Measurements from ENCODE around the gene RPS6KB2.
"Not testable (repeated sequence)": the region's sequence is repeated elsewhere in the genome, so short reads cannot be mapped to it uniquely, and the experiment has no call there.

Gene RPS6KB2

DNA sequence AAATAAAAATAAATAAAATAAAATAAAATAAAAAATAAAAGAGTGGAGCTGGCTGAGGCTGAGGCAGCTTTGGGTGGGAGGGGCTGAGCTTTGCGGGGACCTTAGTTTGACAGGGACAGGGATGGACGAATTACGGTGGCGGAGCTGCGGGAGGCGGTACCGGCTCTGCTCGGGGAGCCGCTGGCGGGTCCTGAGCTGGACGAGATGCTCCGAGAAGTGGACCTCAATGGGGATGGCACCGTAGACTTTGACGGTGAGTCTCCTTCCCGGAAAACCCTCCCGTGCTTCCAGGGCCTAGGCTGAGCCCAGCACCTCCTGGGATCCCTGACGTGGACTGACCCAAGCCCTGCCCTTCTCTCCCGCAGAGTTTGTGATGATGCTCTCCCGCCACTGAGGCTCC is 30.0 kb downstream of the RPS6KB2 start:
- DNase-seq (ENCODE audit: low read depth): no peak
- H3K36me3 ChIP-seq (ENCODE audit: control insufficient read depth, insufficient read depth, low read length, severe bottlenecking): no peaks in the 10 kb centered on the region
- no peak overlapping the region for H3K9ac ChIP-seq (ENCODE audit: low read length)
- H3K4me3 ChIP-seq (ENCODE audit: low read length): no peak overlapping the region
- no peaks in the 10 kb centered on the region for H3K9me3 ChIP-seq (ENCODE audit: control insufficient read depth, low read length)
- H3K27me3 ChIP-seq (replicated peaks; ENCODE audit: control insufficient read depth, insufficient read depth, low read length): peaks cover 23% of the 10 kb centered on the region
- no peaks in the 10 kb centered on the region for H3K4me1 ChIP-seq (ENCODE audit: control insufficient read depth, insufficient read depth, low read length)

- DNase-seq (ENCODE audit: low read depth): no peak
These were observed 34.9 kb downstream of the RPS6KB2 start for GRCh38 chr11:67463186-67463585.

DNA sequence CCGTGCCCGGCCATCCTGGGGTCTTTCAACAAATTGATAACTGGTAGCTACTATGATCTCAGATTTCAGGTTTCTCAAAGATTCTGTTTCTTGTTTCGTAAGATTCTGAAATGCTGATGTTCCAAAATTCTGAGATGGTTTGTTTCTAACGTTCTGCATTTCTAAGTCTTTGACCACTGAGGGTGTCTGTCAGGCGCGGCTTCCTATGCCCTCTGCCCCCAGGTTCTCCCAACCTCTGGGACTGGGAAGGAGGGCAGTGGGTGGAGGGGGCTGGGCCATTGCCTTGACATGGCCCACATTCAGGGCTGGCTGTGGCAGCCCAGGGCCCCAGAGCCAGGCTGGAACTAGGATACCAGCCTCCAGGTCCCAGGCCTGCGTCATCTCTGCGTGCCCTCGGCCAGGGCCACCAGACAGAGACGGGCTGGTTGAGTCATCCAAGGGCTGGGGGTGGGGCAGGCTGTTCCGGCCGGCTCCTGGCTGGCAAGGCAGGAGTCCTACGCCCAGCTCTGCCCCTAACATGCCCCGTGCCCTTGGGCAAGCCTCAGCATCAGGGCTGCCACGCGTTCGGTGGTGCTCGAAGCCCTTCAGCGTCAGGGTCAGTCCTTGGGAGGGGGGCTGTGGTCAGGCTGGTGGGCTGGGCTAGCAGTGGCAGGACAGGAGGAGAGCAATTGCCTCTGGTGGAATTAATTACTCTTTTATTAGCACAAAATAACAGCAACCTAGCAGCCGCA is 35.6 kb downstream of the RPS6KB2 start:
- peaks cover 10% of the 10 kb centered on the region for H3K4me1 ChIP-seq (ENCODE audit: control insufficient read depth, insufficient read depth, low read length)
- H3K9me3 ChIP-seq (ENCODE audit: control insufficient read depth, low read length): no peaks in the 10 kb centered on the region
- H3K9ac ChIP-seq (ENCODE audit: low read length): no peak overlapping the region
- DNase-seq (ENCODE audit: low read depth): no peak
- H3K27me3 ChIP-seq (replicated peaks; ENCODE audit: control insufficient read depth, insufficient read depth, low read length): no peaks in the 10 kb centered on the region
- H3K4me3 ChIP-seq (ENCODE audit: low read length): no peak overlapping the region
- no peaks in the 10 kb centered on the region for H3K36me3 ChIP-seq (ENCODE audit: control insufficient read depth, insufficient read depth, low read length, severe bottlenecking)

More at GRCh38 chr11:67463186-67463585, 34.9 kb downstream of the RPS6KB2 start:
- no peaks in the 10 kb centered on the region for H3K36me3 ChIP-seq (ENCODE audit: control insufficient read depth, insufficient read depth, low read length, severe bottlenecking)
- H3K27me3 ChIP-seq (replicated peaks; ENCODE audit: control insufficient read depth, insufficient read depth, low read length): no peaks in the 10 kb centered on the region
- H3K9ac ChIP-seq (ENCODE audit: low read length): no peak overlapping the region
- H3K9me3 ChIP-seq (ENCODE audit: control insufficient read depth, low read length): no peaks in the 10 kb centered on the region
- peaks cover 6% of the 10 kb centered on the region for H3K4me1 ChIP-seq (ENCODE audit: control insufficient read depth, insufficient read depth, low read length)
- H3K4me3 ChIP-seq (ENCODE audit: low read length): no peak overlapping the region

DNA sequence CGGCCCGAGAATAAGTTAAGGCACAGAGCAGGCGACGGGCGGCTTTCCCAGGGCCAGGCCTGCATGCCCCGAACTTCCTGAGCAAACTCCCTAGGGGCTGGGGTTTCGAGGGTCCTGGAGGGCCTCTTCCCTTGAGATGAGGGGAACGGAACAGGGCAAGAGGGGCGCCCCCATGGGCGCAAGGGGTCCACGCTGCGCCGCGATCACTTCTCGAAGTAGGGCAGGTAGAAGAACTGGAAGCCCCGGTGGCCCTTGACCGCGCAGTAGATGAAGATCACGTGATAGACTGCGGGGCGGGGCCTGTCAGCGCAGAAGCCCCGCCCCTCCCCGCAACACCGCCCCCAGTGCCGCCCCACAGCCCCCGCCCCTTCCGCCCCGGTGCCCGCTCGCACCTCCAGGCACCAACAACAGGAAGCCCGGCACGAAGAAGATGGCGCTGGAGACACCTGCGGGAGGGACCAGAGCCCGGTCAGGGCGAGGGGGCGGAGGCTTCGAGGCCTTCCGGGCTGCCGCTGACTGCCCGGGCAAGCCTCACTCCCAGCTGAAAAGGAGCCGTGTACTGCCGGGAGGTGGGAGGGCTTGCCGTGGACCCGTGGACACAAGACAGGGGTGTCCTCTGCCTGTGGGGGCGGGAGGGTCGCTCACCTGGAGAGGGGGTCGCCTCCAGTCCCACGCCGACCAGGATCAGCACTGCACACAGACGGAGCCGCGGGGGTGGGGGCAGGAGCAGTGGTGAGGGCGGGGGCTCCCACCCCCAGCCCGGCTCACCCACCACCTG is 36.3 kb downstream of the RPS6KB2 start:
- DNase-seq (ENCODE audit: low read depth): peak; percentile 41
- Histone ChIP-seq H3K9ac (ENCODE audit: low read length) (peak overlapping the region; percentile 58), H3K4me1 (ENCODE audit: control insufficient read depth, insufficient read depth, low read length) (peaks cover 10% of the 10 kb centered on the region)

DNA sequence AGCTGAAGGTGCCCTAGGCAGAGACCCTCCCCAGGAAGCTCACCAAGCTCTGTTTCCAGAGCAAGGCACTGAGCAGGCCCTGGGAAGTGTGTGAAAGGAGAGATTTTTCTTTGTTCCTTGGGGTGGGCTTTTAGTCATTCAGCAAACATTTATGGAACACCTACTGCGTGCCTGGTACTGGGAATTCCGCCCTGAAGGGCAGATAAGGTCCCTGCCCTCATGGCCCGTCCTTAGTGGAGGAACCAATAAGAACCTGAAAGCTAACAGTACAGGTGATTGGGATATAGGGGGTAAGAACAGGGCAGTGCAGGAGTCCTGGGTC is 36.9 kb downstream of the RPS6KB2 start:
- Histone ChIP-seq H3K4me3 (ENCODE audit: low read length) (peak overlapping the region; percentile 66), H3K9ac (ENCODE audit: low read length) (peak overlapping the region; percentile 58), H3K9me3 (ENCODE audit: control insufficient read depth, low read length) (no peaks in the 10 kb centered on the region), H3K36me3 (ENCODE audit: control insufficient read depth, insufficient read depth, low read length, severe bottlenecking) (no peaks in the 10 kb centered on the region), H3K27me3 (replicated peaks; ENCODE audit: control insufficient read depth, insufficient read depth, low read length) (no peaks in the 10 kb centered on the region), H3K4me1 (ENCODE audit: control insufficient read depth, insufficient read depth, low read length) (peaks cover 10% of the 10 kb centered on the region)
- no peak for DNase-seq (ENCODE audit: low read depth)

More for the DNA sequence above, 36.3 kb downstream of the RPS6KB2 start:
- Histone ChIP-seq H3K36me3 (ENCODE audit: control insufficient read depth, insufficient read depth, low read length, severe bottlenecking) (no peaks in the 10 kb centered on the region), H3K4me3 (ENCODE audit: low read length) (peak overlapping the region; percentile 66), H3K9me3 (ENCODE audit: control insufficient read depth, low read length) (no peaks in the 10 kb centered on the region), H3K27me3 (replicated peaks; ENCODE audit: control insufficient read depth, insufficient read depth, low read length) (no peaks in the 10 kb centered on the region)

GRCh38 chr11:67465530-67465929 is 37.2 kb downstream of the RPS6KB2 start:
- H3K4me3 ChIP-seq (ENCODE audit: low read length); H3K27me3 ChIP-seq (replicated peaks; ENCODE audit: control insufficient read depth, insufficient read depth, low read length); H3K4me1 ChIP-seq (ENCODE audit: control insufficient read depth, insufficient read depth, low read length); H3K36me3 ChIP-seq (ENCODE audit: control insufficient read depth, insufficient read depth, low read length, severe bottlenecking); DNase-seq (ENCODE audit: low read depth); H3K9me3 ChIP-seq (ENCODE audit: control insufficient read depth, low read length); H3K9ac ChIP-seq (ENCODE audit: low read length): not testable (repeated sequence)

- peaks cover 10% of the 10 kb centered on the region for H3K4me1 ChIP-seq (ENCODE audit: control insufficient read depth, insufficient read depth, low read length)
- H3K4me3 ChIP-seq (ENCODE audit: low read length): no peak overlapping the region
- no peaks in the 10 kb centered on the region for H3K36me3 ChIP-seq (ENCODE audit: control insufficient read depth, insufficient read depth, low read length, severe bottlenecking)
- H3K9me3 ChIP-seq (ENCODE audit: control insufficient read depth, low read length): no peaks in the 10 kb centered on the region
- no peak overlapping the region for H3K9ac ChIP-seq (ENCODE audit: low read length)
- no peaks in the 10 kb centered on the region for H3K27me3 ChIP-seq (replicated peaks; ENCODE audit: control insufficient read depth, insufficient read depth, low read length)
- no peak for DNase-seq (ENCODE audit: low read depth)
These were observed 38.1 kb downstream of the RPS6KB2 start for GRCh38 chr11:67466367-67466766.

DNA sequence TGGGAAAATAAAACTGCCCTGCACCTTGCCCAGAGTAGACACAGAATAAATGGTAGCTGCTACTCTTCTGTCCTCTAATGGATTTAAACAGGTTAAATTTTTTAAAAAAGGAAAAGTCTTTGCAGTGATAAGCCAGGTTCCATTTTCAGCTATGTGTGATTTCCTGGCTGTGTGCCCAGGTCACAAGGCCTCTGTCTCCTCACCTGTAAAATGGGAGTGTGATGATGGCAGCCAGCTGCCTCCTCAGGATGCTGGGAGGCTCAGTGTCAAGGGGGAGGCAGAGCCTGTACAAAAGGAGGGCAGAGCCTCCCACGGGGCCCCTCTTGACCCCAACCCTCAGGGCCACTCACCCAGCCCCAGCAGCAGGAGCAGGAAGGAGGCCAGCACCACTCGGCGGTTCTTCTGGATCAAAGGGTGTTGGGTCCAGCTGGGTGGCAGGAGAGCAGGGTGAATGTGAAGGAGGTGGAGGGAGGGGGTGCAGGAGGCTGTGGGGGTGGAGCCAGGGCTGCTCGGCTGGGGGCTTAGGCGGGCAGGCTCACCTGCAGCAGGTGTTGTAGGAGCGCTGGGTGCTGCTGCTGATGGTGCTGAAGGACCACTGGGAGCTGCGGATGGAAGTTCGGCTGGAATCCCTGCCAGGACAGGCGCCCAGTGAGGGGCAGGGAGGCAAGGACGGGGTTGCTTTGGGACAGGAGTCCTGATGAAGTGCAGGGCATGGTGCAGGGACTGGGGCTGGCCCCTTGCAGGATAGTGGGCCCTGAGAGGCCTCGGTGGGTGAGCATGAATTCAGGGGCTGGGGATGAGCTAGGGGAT is 38.9 kb downstream of the RPS6KB2 start:
- H3K27me3 ChIP-seq (replicated peaks; ENCODE audit: control insufficient read depth, insufficient read depth, low read length): no peaks in the 10 kb centered on the region
- no peaks in the 10 kb centered on the region for H3K36me3 ChIP-seq (ENCODE audit: control insufficient read depth, insufficient read depth, low read length, severe bottlenecking)
- H3K4me1 ChIP-seq (ENCODE audit: control insufficient read depth, insufficient read depth, low read length): peaks cover 10% of the 10 kb centered on the region
- DNase-seq (ENCODE audit: low read depth): no peak
- peak overlapping the region; percentile 90 for H3K9ac ChIP-seq (ENCODE audit: low read length)
- H3K9me3 ChIP-seq (ENCODE audit: control insufficient read depth, low read length): no peaks in the 10 kb centered on the region
- H3K4me3 ChIP-seq (ENCODE audit: low read length): no peak overlapping the region

GRCh38 chr11:67468056-67468455 is 39.8 kb downstream of the RPS6KB2 start:
- Histone ChIP-seq H3K36me3 (ENCODE audit: control insufficient read depth, insufficient read depth, low read length, severe bottlenecking) (no peaks in the 10 kb centered on the region), H3K27me3 (replicated peaks; ENCODE audit: control insufficient read depth, insufficient read depth, low read length) (no peaks in the 10 kb centered on the region), H3K9ac (ENCODE audit: low read length) (peak overlapping the region; percentile 90), H3K4me1 (ENCODE audit: control insufficient read depth, insufficient read depth, low read length) (peaks cover 10% of the 10 kb centered on the region), H3K9me3 (ENCODE audit: control insufficient read depth, low read length) (no peaks in the 10 kb centered on the region), H3K4me3 (ENCODE audit: low read length) (peak overlapping the region; percentile 89)
- peak; percentile 14 for DNase-seq (ENCODE audit: low read depth)

GRCh38 chr11:67468456-67468758 is 40.1 kb downstream of the RPS6KB2 start:
- peak overlapping the region; percentile 89 for H3K4me3 ChIP-seq (ENCODE audit: low read length)
- H3K4me1 ChIP-seq (ENCODE audit: control insufficient read depth, insufficient read depth, low read length): peaks cover 10% of the 10 kb centered on the region
- no peaks in the 10 kb centered on the region for H3K27me3 ChIP-seq (replicated peaks; ENCODE audit: control insufficient read depth, insufficient read depth, low read length)
- peak overlapping the region; percentile 90 for H3K9ac ChIP-seq (ENCODE audit: low read length)
- no peaks in the 10 kb centered on the region for H3K9me3 ChIP-seq (ENCODE audit: control insufficient read depth, low read length)
- H3K36me3 ChIP-seq (ENCODE audit: control insufficient read depth, insufficient read depth, low read length, severe bottlenecking): no peaks in the 10 kb centered on the region
- DNase-seq (ENCODE audit: low read depth): no peak

GRCh38 chr11:67468759-67469507 is 40.6 kb downstream of the RPS6KB2 start, which contains the start of gene TMEM134:
Gene TMEM134 (minus strand): TSS chr11:67469251. CDS start chr11:67469192, 59 bp downstream.
- peak within 1 kb of the TSS; percentile 90 for H3K9ac ChIP-seq (ENCODE audit: low read length)
- no peaks in the 10 kb centered on the region for H3K27me3 ChIP-seq (replicated peaks; ENCODE audit: control insufficient read depth, insufficient read depth, low read length)
- no peaks in the 10 kb centered on the region for H3K36me3 ChIP-seq (ENCODE audit: control insufficient read depth, insufficient read depth, low read length, severe bottlenecking)
- H3K4me3 ChIP-seq (ENCODE audit: low read length): peak within 1 kb of the TSS; percentile 89
- peak; percentile 98 for DNase-seq (ENCODE audit: low read depth)
- H3K9me3 ChIP-seq (ENCODE audit: control insufficient read depth, low read length): no peaks in the 10 kb centered on the region
- peaks cover 10% of the 10 kb centered on the region for H3K4me1 ChIP-seq (ENCODE audit: control insufficient read depth, insufficient read depth, low read length)

Measured in adipocyte (in vitro differentiated cells).